Fibroblast of pulmonary artery (primary cell): ENCODE results near the gene SLC39A3.

Experiments used
- DNase-seq: peaks from one replicate; pipeline ENCODE4 v3.0.0-alpha.2; 2010; ENCODE audit warnings: low read depth
- H3K4me3 ChIP-seq: replicated peaks from 2 replicates; pipeline ENCODE4 v1.5.1; 2011; ENCODE audit warnings: low read depth, mild to moderate bottlenecking, control low read depth, low read length, moderate library complexity
- CTCF ChIP-seq: IDR thresholded peaks from 2 replicates; pipeline ENCODE4 v1.5.1; 2011; ENCODE audit warnings: mild to moderate bottlenecking, control low read depth, low read length, inconsistent platforms; ENCODE audit errors: missing control alignments

Gene SLC39A3

GRCh38 chr19:2726904-2727639 lies 12.7 kb downstream of the SLC39A3 start:
- no peak overlapping the region for H3K4me3 ChIP-seq
- no peak for TF ChIP-seq CTCF
- no peak for DNase-seq

- no peak for DNase-seq
- no peak overlapping the region for H3K4me3 ChIP-seq
- TF ChIP-seq CTCF, result no peak
Measured at GRCh38 chr19:2726160-2726855, 13.5 kb downstream of the SLC39A3 start.

- peak; percentile 9 for TF ChIP-seq CTCF
- H3K4me3 ChIP-seq, result no peak overlapping the region
- no peak for DNase-seq
Measured at GRCh38 chr19:2724148-2724557, 15.7 kb downstream of the SLC39A3 start.

GRCh38 chr19:2723747-2724146 lies 16.1 kb downstream of the SLC39A3 start:
- TF ChIP-seq CTCF, result no peak
- H3K4me3 ChIP-seq, result no peak overlapping the region
- no peak for DNase-seq

- H3K4me3 ChIP-seq, result no peak overlapping the region
- DNase-seq, result no peak
- no peak for TF ChIP-seq CTCF
Measured at GRCh38 chr19:2723345-2723715, 16.5 kb downstream of the SLC39A3 start.

GRCh38 chr19:2722541-2723344 lies 17.1 kb downstream of the SLC39A3 start:
- TF ChIP-seq CTCF, result no peak
- DNase-seq, result peak; percentile 82
- H3K4me3 ChIP-seq, result no peak overlapping the region
